Measurements from ENCODE around the gene BMP7.

- TF ChIP-seq CTCF (conservative IDR thresholded peaks at IDR 0.05; ENCODE audit: low read length) (no peak), EZH2phosphoT487 (IDR thresholded peaks at IDR 0.05; ENCODE audit: borderline replicate concordance) (no peak)
Observed at GRCh38 chr20:57262784-57263609, 3.4 kb downstream of the BMP7 start.
